PC-9 (cell line): ENCODE results near the gene PHLPP1.

ENCODE experiments used
- EZH2 ChIP-seq: fragments of 200-600 bp; sonication (generic); IDR thresholded peaks from 2 replicates; pipeline ENCODE4 v1.8.0; 2017; ENCODE audit warnings: antibody characterized with exemption, low read depth
- TF ChIP-seq, protein P1 (sequence below): fragments of 200-600 bp; sonication (generic); conservative IDR thresholded peaks from 2 replicates; pipeline ENCODE4 v1.6.1; 2017; ENCODE audit warnings: mixed run types, antibody characterized with exemption, mild to moderate bottlenecking, moderate library complexity

DNA sequence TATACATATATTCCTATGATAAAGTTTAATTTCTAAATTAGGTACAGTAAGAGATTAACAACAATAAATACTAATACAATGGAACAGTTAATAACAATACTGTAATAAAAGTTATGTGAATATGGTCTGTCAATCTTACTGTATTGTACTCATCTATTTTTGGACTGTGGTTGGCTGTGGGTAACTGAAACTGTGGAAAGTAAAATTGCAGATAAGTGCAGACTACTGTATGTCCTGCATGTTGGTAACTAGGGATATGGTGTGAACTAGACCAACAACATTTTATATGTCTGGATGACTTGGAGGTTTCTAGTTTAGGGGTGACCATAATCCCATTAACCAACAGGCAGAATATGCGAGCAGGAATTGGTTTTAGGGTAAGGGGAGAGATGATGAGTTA, 23.3 kb downstream of the PHLPP1 start:
- TF ChIP-seq, protein P1, sequence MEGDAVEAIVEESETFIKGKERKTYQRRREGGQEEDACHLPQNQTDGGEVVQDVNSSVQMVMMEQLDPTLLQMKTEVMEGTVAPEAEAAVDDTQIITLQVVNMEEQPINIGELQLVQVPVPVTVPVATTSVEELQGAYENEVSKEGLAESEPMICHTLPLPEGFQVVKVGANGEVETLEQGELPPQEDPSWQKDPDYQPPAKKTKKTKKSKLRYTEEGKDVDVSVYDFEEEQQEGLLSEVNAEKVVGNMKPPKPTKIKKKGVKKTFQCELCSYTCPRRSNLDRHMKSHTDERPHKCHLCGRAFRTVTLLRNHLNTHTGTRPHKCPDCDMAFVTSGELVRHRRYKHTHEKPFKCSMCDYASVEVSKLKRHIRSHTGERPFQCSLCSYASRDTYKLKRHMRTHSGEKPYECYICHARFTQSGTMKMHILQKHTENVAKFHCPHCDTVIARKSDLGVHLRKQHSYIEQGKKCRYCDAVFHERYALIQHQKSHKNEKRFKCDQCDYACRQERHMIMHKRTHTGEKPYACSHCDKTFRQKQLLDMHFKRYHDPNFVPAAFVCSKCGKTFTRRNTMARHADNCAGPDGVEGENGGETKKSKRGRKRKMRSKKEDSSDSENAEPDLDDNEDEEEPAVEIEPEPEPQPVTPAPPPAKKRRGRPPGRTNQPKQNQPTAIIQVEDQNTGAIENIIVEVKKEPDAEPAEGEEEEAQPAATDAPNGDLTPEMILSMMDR, result no peak
- no peak for TF ChIP-seq EZH2
